Calu3 (cell line): ENCODE measurements around the gene GAPT. TPM values are rescaled to one million over a fixed set of nuclear protein-coding genes. Genes with fewer than 3 reads are reported as not detected.

Source experiments
- BruUV-seq: library from RNA; stranded (reverse); fragments of 400-500 nt; replicated peaks from 2 replicates; lab custom pipeline; 2021; lab: Mats Ljungman, UMichigan
- CTCF ChIA-PET: fragments of 300-600 bp; sonication (Branson Sonifier 250); formaldehyde crosslinking; loops from one replicate; lab custom pipeline; 2022; ENCODE audit warnings: antibody characterized with exemption; lab: Charles Lee
- DNase-seq: peaks from one replicate; pipeline ENCODE4 v3.0.0; 2022
- H3K27ac Mint-ChIP-seq: one replicate; pipeline ENCODE4 v1.8.0; 2022; ENCODE audit warnings: mixed read lengths; ENCODE audit not compliant: unreplicated experiment
- H3K27me3 Mint-ChIP-seq: one replicate; pipeline ENCODE4 v1.8.0; 2022; ENCODE audit warnings: mixed read lengths; ENCODE audit not compliant: unreplicated experiment
- H3K36me3 Mint-ChIP-seq: one replicate; pipeline ENCODE4 v1.8.0; 2022; ENCODE audit warnings: mild to moderate bottlenecking, moderate library complexity, mixed read lengths; ENCODE audit not compliant: insufficient read depth, unreplicated experiment
- H3K4me1 Mint-ChIP-seq: one replicate; pipeline ENCODE4 v1.8.0; 2022; ENCODE audit warnings: mild to moderate bottlenecking, low read depth, mixed read lengths; ENCODE audit not compliant: unreplicated experiment
- H3K4me3 Mint-ChIP-seq: one replicate; pipeline ENCODE4 v1.8.0; 2022; ENCODE audit warnings: mild to moderate bottlenecking, low read depth, moderate library complexity, mixed read lengths; ENCODE audit not compliant: unreplicated experiment
- H3K9me3 Mint-ChIP-seq: one replicate; pipeline ENCODE4 v1.8.0; 2022; ENCODE audit warnings: low read depth, mixed read lengths; ENCODE audit not compliant: unreplicated experiment
- intact Hi-C: fragments of 100-400 bp; cut with micrococcal nuclease; formaldehyde crosslinking; loops from one replicate; pipeline ENCODE4 v1.10.0; 2022; ENCODE audit not compliant: unreplicated experiment
- total RNA-seq: library from RNA; stranded (reverse); gene quantifications from 2 replicates; pipeline ENCODE4 v1.2.3, GENCODE V29; 2022
- TF ChIP-seq, protein P1 (sequence below): fragments of 200-600 bp; IDR thresholded peaks from one replicate; pipeline ENCODE4 v1.8.0; 2022; ENCODE audit warnings: antibody characterized with exemption; ENCODE audit not compliant: unreplicated experiment

Gene GAPT
- total RNA-seq, 1 experiment from 2014 or later: not detected

DNA sequence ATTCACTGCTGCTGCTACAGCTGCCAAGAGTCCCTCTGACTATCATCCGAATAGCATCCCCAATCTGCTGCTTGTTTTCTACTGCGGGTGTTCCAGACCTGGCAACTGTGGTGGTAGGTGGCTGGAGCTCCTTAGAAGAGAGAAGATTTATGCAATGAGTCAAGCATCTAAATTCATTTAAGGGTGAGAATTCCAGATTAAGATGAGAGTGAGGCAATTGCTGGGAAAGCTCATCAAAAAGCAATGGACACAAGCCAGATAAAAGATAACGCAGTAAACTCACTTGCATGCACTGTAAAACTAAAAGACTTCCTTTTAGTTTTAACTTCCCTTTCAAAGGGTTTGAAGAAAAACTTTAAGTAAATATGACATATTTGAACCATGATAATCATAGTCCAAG, 35.2 kb upstream of the GAPT start:
- Mint-ChIP-seq H3K27me3 (no peaks in the 10 kb centered on the region), H3K9me3 (no peaks in the 10 kb centered on the region), H3K27ac (no peak overlapping the region), H3K4me1 (peaks cover 34% of the 10 kb centered on the region), H3K36me3 (peaks cover 90% of the 10 kb centered on the region), H3K4me3 (peak overlapping the region; percentile 76)
- TF ChIP-seq, protein P1, sequence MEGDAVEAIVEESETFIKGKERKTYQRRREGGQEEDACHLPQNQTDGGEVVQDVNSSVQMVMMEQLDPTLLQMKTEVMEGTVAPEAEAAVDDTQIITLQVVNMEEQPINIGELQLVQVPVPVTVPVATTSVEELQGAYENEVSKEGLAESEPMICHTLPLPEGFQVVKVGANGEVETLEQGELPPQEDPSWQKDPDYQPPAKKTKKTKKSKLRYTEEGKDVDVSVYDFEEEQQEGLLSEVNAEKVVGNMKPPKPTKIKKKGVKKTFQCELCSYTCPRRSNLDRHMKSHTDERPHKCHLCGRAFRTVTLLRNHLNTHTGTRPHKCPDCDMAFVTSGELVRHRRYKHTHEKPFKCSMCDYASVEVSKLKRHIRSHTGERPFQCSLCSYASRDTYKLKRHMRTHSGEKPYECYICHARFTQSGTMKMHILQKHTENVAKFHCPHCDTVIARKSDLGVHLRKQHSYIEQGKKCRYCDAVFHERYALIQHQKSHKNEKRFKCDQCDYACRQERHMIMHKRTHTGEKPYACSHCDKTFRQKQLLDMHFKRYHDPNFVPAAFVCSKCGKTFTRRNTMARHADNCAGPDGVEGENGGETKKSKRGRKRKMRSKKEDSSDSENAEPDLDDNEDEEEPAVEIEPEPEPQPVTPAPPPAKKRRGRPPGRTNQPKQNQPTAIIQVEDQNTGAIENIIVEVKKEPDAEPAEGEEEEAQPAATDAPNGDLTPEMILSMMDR: no peak
- intact Hi-C loops: loop anchor here (5.0 to 10.0 kb wide), 2 partner anchors 119 to 371 kb away; no protein-coding TSS in a partner anchor
- no TSS peak for BruUV-seq
- CTCF ChIA-PET: interaction anchor here (1.7 kb wide), 1 partner anchor 568 kb away, joined by 5 read pairs; no protein-coding TSS in a partner anchor
- no peak for DNase-seq

DNA sequence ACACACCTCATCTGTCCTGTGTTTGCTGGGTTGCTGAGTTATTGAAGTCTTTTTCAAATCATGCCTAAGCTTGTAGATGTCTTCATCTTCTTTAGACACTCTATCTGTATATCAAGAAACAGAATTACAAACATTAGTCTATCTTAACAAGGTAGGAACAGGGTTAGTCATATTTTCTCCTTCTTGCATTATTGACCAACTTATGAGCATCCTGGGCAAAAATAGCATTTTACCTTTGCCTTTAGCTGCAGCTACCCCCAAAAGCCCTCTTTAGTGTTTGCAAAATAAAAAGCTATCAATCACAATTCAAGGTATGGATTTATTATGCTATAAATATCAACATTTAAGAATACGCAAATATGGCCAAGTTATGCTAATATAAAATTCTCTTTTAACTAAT, 34.7 kb upstream of the GAPT start:
- no peaks in the 10 kb centered on the region for H3K9me3 Mint-ChIP-seq
- H3K27me3 Mint-ChIP-seq: no peaks in the 10 kb centered on the region
- H3K27ac Mint-ChIP-seq: peak overlapping the region; percentile 85
- CTCF ChIA-PET: interaction anchor here (1.7 kb wide), 1 partner anchor 569 kb away, joined by 5 read pairs; no protein-coding TSS in a partner anchor
- peak overlapping the region; percentile 76 for H3K4me3 Mint-ChIP-seq
- TF ChIP-seq, protein P1: no peak
- DNase-seq: no peak
- no TSS peak for BruUV-seq
- H3K36me3 Mint-ChIP-seq: peaks cover 93% of the 10 kb centered on the region
- H3K4me1 Mint-ChIP-seq: peaks cover 39% of the 10 kb centered on the region
- intact Hi-C loops: loop anchor here (5.0 to 10.0 kb wide), 2 partner anchors 119 to 372 kb away; no protein-coding TSS in a partner anchor

DNA sequence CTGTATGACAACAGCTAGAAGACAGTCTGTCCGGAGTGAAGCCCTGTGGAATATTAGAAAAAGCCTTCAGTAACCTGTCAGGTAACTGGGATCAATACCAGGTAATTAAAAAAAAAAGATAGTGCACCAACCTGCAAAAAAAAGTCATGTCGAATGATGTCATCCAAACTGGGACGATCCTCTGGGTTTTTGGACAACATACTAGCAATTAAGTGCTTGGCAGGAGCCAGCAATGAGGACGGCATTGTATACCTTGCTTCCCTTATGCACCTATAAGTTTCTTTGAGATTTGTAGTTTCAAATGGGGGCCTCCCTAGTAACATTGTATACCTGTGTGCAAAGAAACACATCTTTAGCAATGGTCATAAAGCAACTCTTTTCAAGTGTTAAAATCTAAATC, 34.2 kb upstream of the GAPT start:
- Mint-ChIP-seq H3K4me3 (peak overlapping the region; percentile 76), H3K27me3 (no peaks in the 10 kb centered on the region), H3K9me3 (no peaks in the 10 kb centered on the region), H3K36me3 (peaks cover 92% of the 10 kb centered on the region), H3K4me1 (peaks cover 42% of the 10 kb centered on the region), H3K27ac (peak overlapping the region; percentile 85)
- intact Hi-C loops: loop anchor here (5.0 to 10.0 kb wide), 2 partner anchors 120 to 372 kb away; no protein-coding TSS in a partner anchor
- DNase-seq: no peak
- TF ChIP-seq, protein P1: no peak
- BruUV-seq: no TSS peak
- CTCF ChIA-PET: interaction anchor here (1.7 kb wide), 1 partner anchor 569 kb away, joined by 5 read pairs; no protein-coding TSS in a partner anchor

DNA sequence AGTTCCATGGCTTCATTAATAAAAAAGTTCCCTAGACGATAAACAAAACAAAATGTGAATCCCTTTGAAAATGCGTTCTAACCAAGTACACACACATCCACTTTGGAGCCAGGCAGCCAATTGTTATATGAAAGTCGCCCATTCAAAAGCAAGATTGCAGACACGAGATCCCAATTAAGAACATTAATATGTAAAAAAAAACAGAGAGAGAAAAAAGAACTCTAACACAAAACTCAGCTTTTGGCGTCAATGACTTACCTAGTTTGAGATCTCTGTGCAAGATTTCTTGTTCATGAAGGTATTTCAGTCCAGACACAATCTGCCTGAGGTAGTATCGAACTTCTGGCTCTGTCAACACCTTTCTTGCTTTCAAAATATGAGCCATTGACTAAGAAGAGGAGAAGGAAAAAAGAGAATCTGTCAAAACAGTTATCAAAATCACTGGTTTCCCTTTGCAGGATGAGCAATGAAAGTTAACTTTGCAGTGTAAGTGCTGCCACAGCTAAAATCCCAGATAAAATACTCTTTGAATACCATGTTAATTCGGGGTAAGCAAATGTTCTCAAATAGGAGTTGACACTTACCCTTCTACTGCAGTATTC, 33.0 kb upstream of the GAPT start:
- TSS peak; percentile 36 for BruUV-seq
- Mint-ChIP-seq H3K9me3 (no peaks in the 10 kb centered on the region), H3K27me3 (no peaks in the 10 kb centered on the region), H3K4me3 (peak overlapping the region; percentile 76), H3K27ac (peak overlapping the region; percentile 85), H3K4me1 (peaks cover 36% of the 10 kb centered on the region), H3K36me3 (peaks cover 80% of the 10 kb centered on the region)
- intact Hi-C loops: loop anchor here (5.0 to 10.0 kb wide), 2 partner anchors 121 to 373 kb away; no protein-coding TSS in a partner anchor
- DNase-seq: no peak
- TF ChIP-seq, protein P1: no peak
- CTCF ChIA-PET: interaction anchor here (0.7 to 5.1 kb wide), 5 partner anchors 270 to 959 kb away, joined by 3 to 41 read pairs (median 5); no protein-coding TSS in a partner anchor
